Measurements from ENCODE around the gene GAN.

The GAN gene

GRCh38 chr16:81417210-81417609, 102.4 kb downstream of the GAN start:
- no peak overlapping the region for H3K27ac ChIP-seq (ENCODE audit: low read depth, low read length)
- H3K4me1 ChIP-seq (ENCODE audit: control insufficient read depth, low read length), result peaks cover 23% of the 10 kb centered on the region
- no peaks in the 10 kb centered on the region for H3K79me2 ChIP-seq (ENCODE audit: control insufficient read depth, low read length)
- no peaks in the 10 kb centered on the region for H3K9me2 ChIP-seq (replicated peaks; ENCODE audit: control insufficient read depth, low read length)
- TF ChIP-seq CTCF (IDR thresholded peaks at IDR 0.05; ENCODE audit: low read depth, low read length, poor library complexity, severe bottlenecking) (no peak), EZH2phosphoT487 (IDR thresholded peaks at IDR 0.05; ENCODE audit: borderline replicate concordance, low read length) (no peak)
- no peaks in the 10 kb centered on the region for H3F3A ChIP-seq (ENCODE audit: control insufficient read depth, insufficient read depth)
- no peaks in the 10 kb centered on the region for H3K36me3 ChIP-seq (ENCODE audit: control insufficient read depth, low read length)
- no peaks in the 10 kb centered on the region; the same call in 1 of the 2 replicates for H3K27me3 ChIP-seq (ENCODE audit: control insufficient read depth, low read length)
- H4K20me1 ChIP-seq (ENCODE audit: control insufficient read depth, insufficient read depth, low read depth, low read length), result no peaks in the 10 kb centered on the region
- no peak overlapping the region for H3K4me3 ChIP-seq (ENCODE audit: low read length)
- no peaks in the 10 kb centered on the region for H3K9me3 ChIP-seq (ENCODE audit: control insufficient read depth, insufficient read depth, low read length)
- H3K4me2 ChIP-seq (ENCODE audit: low read length), result no peak overlapping the region

GRCh38 chr16:81419806-81420205, 105.0 kb downstream of the GAN start:
- Histone ChIP-seq H3K9me2 (replicated peaks; ENCODE audit: control insufficient read depth, low read length) (no peaks in the 10 kb centered on the region), H3K4me3 (ENCODE audit: low read length) (no peak overlapping the region), H4K20me1 (ENCODE audit: control insufficient read depth, insufficient read depth, low read depth, low read length) (no peaks in the 10 kb centered on the region)

GRCh38 chr16:81421126-81421525, 106.4 kb downstream of the GAN start:
- H3K9me2 ChIP-seq (replicated peaks; ENCODE audit: control insufficient read depth, low read length), result no peaks in the 10 kb centered on the region
- peaks cover 35% of the 10 kb centered on the region for H3K4me1 ChIP-seq (ENCODE audit: control insufficient read depth, low read length)
- H3K27me3 ChIP-seq (ENCODE audit: control insufficient read depth, low read length), result no peaks in the 10 kb centered on the region
- no peak overlapping the region for H3K27ac ChIP-seq (ENCODE audit: low read depth, low read length)
- no peak for TF ChIP-seq CTCF (IDR thresholded peaks at IDR 0.05; ENCODE audit: low read depth, low read length, poor library complexity, severe bottlenecking)
- no peak for TF ChIP-seq EZH2phosphoT487 (IDR thresholded peaks at IDR 0.05; ENCODE audit: borderline replicate concordance, low read length)
- H3K36me3 ChIP-seq (ENCODE audit: control insufficient read depth, low read length), result no peaks in the 10 kb centered on the region
- no peaks in the 10 kb centered on the region for H4K20me1 ChIP-seq (ENCODE audit: control insufficient read depth, insufficient read depth, low read depth, low read length)
- H3K79me2 ChIP-seq (ENCODE audit: control insufficient read depth, low read length), result no peaks in the 10 kb centered on the region
- peaks cover 5% of the 10 kb centered on the region; the same call in 1 of the 2 replicates for H3F3A ChIP-seq (ENCODE audit: control insufficient read depth, insufficient read depth)
- H3K9me3 ChIP-seq (ENCODE audit: control insufficient read depth, insufficient read depth, low read length), result no peaks in the 10 kb centered on the region
- peak overlapping the region; percentile 27 for H3K4me2 ChIP-seq (ENCODE audit: low read length)
- H3K4me3 ChIP-seq (ENCODE audit: low read length), result no peak overlapping the region

More at GRCh38 chr16:81419806-81420205, 105.0 kb downstream of the GAN start:
- no peak overlapping the region for H3K27ac ChIP-seq (ENCODE audit: low read depth, low read length)
- TF ChIP-seq EZH2phosphoT487 (IDR thresholded peaks at IDR 0.05; ENCODE audit: borderline replicate concordance, low read length), result no peak
- no peak for TF ChIP-seq CTCF (IDR thresholded peaks at IDR 0.05; ENCODE audit: low read depth, low read length, poor library complexity, severe bottlenecking)
- H3F3A ChIP-seq (ENCODE audit: control insufficient read depth, insufficient read depth), result peaks cover 5% of the 10 kb centered on the region; the same call in 1 of the 2 replicates
- no peak overlapping the region for H3K4me2 ChIP-seq (ENCODE audit: low read length)
- H3K4me1 ChIP-seq (ENCODE audit: control insufficient read depth, low read length), result peaks cover 25% of the 10 kb centered on the region
- H3K36me3 ChIP-seq (ENCODE audit: control insufficient read depth, low read length), result no peaks in the 10 kb centered on the region
- H3K9me3 ChIP-seq (ENCODE audit: control insufficient read depth, insufficient read depth, low read length), result no peaks in the 10 kb centered on the region
- no peaks in the 10 kb centered on the region for H3K79me2 ChIP-seq (ENCODE audit: control insufficient read depth, low read length)
- H3K27me3 ChIP-seq (ENCODE audit: control insufficient read depth, low read length), result no peaks in the 10 kb centered on the region
